Gastroesophageal sphincter (tissue), 4 donors: ENCODE results near the gene TFEB. TPM values are rescaled to one million over a fixed set of nuclear protein-coding genes. Genes with fewer than 3 reads are reported as not detected.

Experiments
- ATAC-seq: fragments of 150-250 bp; one replicate; pipeline ENCODE4 v1.9.1; 2016; ENCODE audit warnings: mild to moderate bottlenecking, moderate library complexity
- H3K27ac ChIP-seq, 4 donors: fragments of 200-600 bp; sonication (generic) in 3 of 4; 1 replicate in 3 of 4; 2 replicates in 1 of 4; pipeline ENCODE4 v1.5.1; 2016 to 2019
- H3K27me3 ChIP-seq: fragments of 200-600 bp; sonication (generic); one replicate; pipeline ENCODE4 v1.5.1; 2019
- H3K36me3 ChIP-seq, 2 donors: fragments of 200-600 bp; sonication (generic); one replicate each; pipeline ENCODE4 v1.5.1; 2019; ENCODE audit warnings: control low read depth in 1 of 2
- H3K4me1 ChIP-seq, 3 donors: fragments of 200-600 bp; sonication (generic); 1 replicate in 2 of 3; 2 replicates in 1 of 3; pipeline ENCODE4 v1.5.1; 2016 to 2019; ENCODE audit warnings: control low read depth in 2 of 3
- H3K4me3 ChIP-seq, 2 donors: fragments of 200-600 bp; sonication (generic); one replicate each; pipeline ENCODE4 v1.5.1; 2019; ENCODE audit warnings: mild to moderate bottlenecking in 1 of 2, moderate library complexity in 1 of 2
- H3K9me3 ChIP-seq, 3 donors: fragments of 200-600 bp; sonication (generic); one replicate each; pipeline ENCODE4 v1.5.1; 2017 to 2019; ENCODE audit warnings: control low read depth in 2 of 3
- EP300 ChIP-seq: sonication (generic); formaldehyde crosslinking; IDR thresholded peaks from one replicate; pipeline ENCODE4 v1.6.1; 2017; ENCODE audit warnings: antibody characterized with exemption, mild to moderate bottlenecking
- POLR2A ChIP-seq, 2 donors: fragments of 450-650 bp; IDR thresholded peaks; one replicate each; pipeline ENCODE4 v1.6.1; 2017; ENCODE audit warnings: antibody characterized with exemption in 2 of 2, mild to moderate bottlenecking in 2 of 2, moderate library complexity in 1 of 2
- POLR2AphosphoS5 ChIP-seq: sonication (generic); formaldehyde crosslinking; IDR thresholded peaks from one replicate; pipeline ENCODE4 v1.6.1; 2017; ENCODE audit warnings: antibody characterized with exemption
- WGBS, 2 donors: methylation state at CpG; one replicate each; pipeline ENCODE4 v1.1.5; 2018; ENCODE audit warnings: low coverage in 1 of 2; 5-methylcytosine and 5-hydroxymethylcytosine counted together
- total RNA-seq, 4 donors: library from RNA; depleted of rRNA; stranded (reverse); fragments of >200 nt; gene quantifications; one replicate each; pipeline ENCODE4 v1.1.0, GENCODE V29; 2016
- TF ChIP-seq, protein P1 (sequence below), 4 experiments: fragments of 200-600 bp in 2 of 4; fragments of 450-650 bp in 2 of 4; sonication (generic) in 1 of 4; IDR thresholded peaks; one replicate each; pipeline ENCODE4 v1.5.1; 2017 to 2019; ENCODE audit warnings: antibody characterized with exemption in 4 of 4, mild to moderate bottlenecking in 2 of 4, moderate library complexity in 2 of 4

Gene TFEB
- total RNA-seq, 4 donors from 2014 or later, result 16.6 to 42.8 (median 26.1) TPM

DNA sequence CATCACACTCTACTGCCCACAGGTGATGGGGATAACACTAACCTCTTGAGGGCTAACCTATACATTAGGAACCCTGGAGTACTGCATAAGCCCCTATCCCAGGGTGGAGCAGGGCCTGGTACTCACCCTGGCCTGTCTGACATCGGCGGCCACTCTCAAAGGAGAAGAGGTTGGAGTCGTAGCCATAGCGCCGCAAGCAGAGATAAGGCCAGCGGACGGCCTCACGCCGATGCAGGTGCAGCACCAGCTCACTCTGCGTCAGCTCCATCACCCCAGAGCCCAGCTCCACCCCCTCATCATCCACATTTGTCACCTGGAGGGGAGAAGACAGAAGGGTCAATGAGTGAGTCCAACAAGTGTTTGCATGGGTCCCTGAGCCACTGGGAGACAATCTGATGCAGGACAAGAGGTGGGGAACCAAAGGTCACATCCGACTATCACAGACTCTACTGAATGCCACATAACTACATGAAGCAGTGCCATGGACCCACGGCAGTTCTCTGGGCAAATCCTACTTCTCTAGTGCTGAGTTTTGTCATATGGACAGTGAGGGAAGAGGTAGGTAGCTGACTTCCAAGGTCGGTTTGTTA lies 40.0 kb upstream of the TFEB start:
- peaks cover 0 to 19% (median 6%) of the 10 kb centered on the region in 3 donors for H3K4me1 ChIP-seq
- TF ChIP-seq, protein P1, sequence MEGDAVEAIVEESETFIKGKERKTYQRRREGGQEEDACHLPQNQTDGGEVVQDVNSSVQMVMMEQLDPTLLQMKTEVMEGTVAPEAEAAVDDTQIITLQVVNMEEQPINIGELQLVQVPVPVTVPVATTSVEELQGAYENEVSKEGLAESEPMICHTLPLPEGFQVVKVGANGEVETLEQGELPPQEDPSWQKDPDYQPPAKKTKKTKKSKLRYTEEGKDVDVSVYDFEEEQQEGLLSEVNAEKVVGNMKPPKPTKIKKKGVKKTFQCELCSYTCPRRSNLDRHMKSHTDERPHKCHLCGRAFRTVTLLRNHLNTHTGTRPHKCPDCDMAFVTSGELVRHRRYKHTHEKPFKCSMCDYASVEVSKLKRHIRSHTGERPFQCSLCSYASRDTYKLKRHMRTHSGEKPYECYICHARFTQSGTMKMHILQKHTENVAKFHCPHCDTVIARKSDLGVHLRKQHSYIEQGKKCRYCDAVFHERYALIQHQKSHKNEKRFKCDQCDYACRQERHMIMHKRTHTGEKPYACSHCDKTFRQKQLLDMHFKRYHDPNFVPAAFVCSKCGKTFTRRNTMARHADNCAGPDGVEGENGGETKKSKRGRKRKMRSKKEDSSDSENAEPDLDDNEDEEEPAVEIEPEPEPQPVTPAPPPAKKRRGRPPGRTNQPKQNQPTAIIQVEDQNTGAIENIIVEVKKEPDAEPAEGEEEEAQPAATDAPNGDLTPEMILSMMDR (IDR thresholded peaks at IDR 0.05), result no peak
- TF ChIP-seq EP300 (no peak), POLR2AphosphoS5 (no peak), POLR2A (IDR thresholded peaks at IDR 0.05) (no peak)
- H3K27me3 ChIP-seq, result no peaks in the 10 kb centered on the region
- peaks cover 0 to 74% of the 10 kb centered on the region in 2 donors for H3K36me3 ChIP-seq
- H3K4me3 ChIP-seq, result no peak overlapping the region
- ATAC-seq, result no peak
- WGBS, 2 donors, result no CpG with 5 or more reads among the region's 13 CpGs
- no peak overlapping the region for H3K27ac ChIP-seq
- no peaks in the 10 kb centered on the region for H3K9me3 ChIP-seq

DNA sequence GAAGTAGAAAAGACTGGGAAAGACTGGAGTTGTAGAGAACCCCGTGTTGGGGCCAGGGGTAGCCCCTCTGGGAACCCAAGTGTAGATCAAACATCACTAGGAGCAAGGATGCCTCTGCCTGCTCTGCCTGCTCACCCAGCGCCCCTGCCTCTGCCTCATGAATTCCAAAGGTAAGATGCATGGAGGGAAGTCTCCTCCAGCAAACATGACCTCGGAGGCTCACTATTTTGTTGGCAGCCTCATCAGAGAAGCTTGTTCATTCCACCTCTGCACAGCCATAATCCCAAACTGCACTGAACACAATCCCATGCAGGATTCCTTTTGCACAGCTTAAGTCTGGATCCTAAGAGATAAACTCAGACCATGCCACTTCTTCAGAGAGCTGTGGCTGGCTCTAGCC lies 39.4 kb upstream of the TFEB start:
- Histone ChIP-seq H3K27ac (no peak overlapping the region), H3K4me3 (no peak overlapping the region), H3K9me3 (no peaks in the 10 kb centered on the region), H3K4me1 (peaks cover 0 to 18% (median 6%) of the 10 kb centered on the region in 3 donors), H3K36me3 (peaks cover 0 to 78% of the 10 kb centered on the region in 2 donors), H3K27me3 (no peaks in the 10 kb centered on the region)
- 93% methylated on average over 2 to 3 of the region's 3 CpGs for WGBS, 2 donors
- TF ChIP-seq, protein P1 (IDR thresholded peaks at IDR 0.05), result no peak
- TF ChIP-seq EP300 (no peak), POLR2A (IDR thresholded peaks at IDR 0.05) (no peak), POLR2AphosphoS5 (no peak)
- no peak for ATAC-seq

DNA sequence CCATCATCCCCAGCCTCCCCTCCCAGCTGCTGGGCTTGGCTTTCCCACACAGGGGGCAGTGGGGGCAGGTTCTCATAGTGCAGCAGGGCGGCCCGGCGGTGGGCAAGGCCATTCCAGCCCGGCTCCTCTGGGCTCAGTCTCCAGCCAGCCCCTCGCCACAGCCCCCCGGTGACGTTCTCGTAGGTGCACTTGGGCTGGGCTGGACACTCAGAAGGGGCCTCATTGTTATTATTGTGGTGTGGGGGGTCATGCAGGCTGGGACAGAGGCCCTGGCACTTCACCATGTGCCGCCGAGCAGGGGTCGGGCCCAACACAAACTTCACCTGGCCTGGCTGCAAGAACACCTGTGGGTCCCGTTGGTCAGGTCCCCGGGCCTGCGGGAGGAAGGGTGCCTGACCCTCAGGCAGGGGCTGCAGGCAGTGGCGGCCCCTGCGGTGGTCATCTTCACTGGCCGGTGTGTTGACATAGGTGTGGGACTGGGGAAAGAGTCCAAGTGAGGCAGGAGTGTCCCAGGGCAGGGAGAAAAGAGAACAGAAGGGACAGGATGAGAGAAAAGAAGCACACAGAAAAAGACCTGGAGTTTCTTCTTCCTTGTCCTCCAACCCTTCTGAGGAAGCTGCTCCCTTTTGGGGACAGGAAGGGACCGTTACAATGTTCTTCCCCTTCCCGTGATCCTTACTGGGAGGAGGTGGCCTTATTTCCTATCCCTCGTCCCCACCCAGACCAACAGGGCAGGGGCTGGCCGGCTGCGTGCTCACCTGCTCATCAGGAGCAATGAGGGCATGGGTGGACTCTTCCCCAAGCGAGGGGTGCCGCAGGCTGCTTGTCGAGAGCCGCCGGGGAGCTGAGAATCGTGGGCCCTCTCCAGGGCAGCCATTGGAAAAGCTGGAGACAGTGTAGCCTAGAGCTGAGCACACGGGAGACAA lies 35.9 kb upstream of the TFEB start:
- 64 to 83% methylated on average over 4 to 6 of the region's 29 CpGs for WGBS, 2 donors
- no peaks in the 10 kb centered on the region for H3K27me3 ChIP-seq
- peaks cover 0 to 71% of the 10 kb centered on the region in 2 donors for H3K36me3 ChIP-seq
- peaks cover 0 to 16% (median 13%) of the 10 kb centered on the region in 3 donors for H3K4me1 ChIP-seq
- TF ChIP-seq POLR2A (IDR thresholded peaks at IDR 0.05) (no peak), EP300 (no peak), POLR2AphosphoS5 (no peak)
- TF ChIP-seq, protein P1 (IDR thresholded peaks at IDR 0.05), result no peak
- no peak overlapping the region for H3K4me3 ChIP-seq
- no peaks in the 10 kb centered on the region for H3K9me3 ChIP-seq
- H3K27ac ChIP-seq, result no peak overlapping the region
- no peak for ATAC-seq

DNA sequence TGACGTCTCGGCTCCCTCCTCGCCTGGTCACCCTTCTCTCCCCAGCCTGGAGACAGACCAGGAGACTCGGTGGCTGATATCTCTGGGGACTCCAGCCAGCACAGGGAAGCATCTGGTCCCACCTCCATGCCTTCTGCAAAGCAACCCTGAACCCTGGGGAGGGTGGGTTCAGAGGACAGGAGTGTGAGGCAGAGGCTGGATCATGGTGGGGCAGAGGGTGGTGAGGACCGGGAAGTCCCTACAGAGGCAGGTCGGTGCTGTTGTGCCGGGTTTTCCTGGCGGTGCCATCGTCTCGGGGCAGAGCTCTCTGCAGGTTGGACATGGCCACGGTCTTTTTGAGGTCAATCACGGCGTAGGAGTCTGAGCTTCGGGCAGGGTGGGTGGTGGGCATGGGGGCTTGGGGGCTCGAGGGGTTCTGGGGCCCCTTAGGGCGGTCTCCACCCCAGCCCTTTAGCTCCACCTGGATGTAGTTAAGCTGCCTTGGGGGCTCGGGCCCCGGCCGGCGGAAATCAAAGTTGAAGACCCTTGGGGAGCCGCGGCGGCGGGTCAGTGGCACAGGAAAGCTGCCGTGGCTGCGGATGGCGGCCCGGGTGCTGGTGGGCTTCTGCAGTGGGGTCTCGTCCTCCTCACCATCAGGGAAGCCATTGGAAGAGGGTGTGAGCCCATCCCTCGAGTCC lies 35.1 kb upstream of the TFEB start:
- no peaks in the 10 kb centered on the region for H3K27me3 ChIP-seq
- no peak overlapping the region for H3K27ac ChIP-seq
- ATAC-seq, result no peak
- no peak overlapping the region for H3K4me3 ChIP-seq
- H3K4me1 ChIP-seq, result peaks cover 0 to 16% (median 13%) of the 10 kb centered on the region in 3 donors
- H3K9me3 ChIP-seq, result no peaks in the 10 kb centered on the region
- H3K36me3 ChIP-seq, result peaks cover 0 to 63% of the 10 kb centered on the region in 2 donors
- no peak for TF ChIP-seq POLR2A (IDR thresholded peaks at IDR 0.05)
- TF ChIP-seq POLR2AphosphoS5, result no peak
- no peak for TF ChIP-seq EP300
- TF ChIP-seq, protein P1 (IDR thresholded peaks at IDR 0.05), result no peak
- 74 to 81% methylated on average over 4 of the region's 30 CpGs for WGBS, 2 donors
